Adipocyte (in vitro differentiated cells): ENCODE measurements around the gene SLC37A3.

Experiments used
- DNase-seq: peaks from one replicate; pipeline ENCODE4 v3.0.0-alpha.2; 2015; ENCODE audit warnings: low read depth
- H3K27me3 ChIP-seq: replicated peaks from 2 replicates; pipeline ENCODE4 v1.7.0; 2013; ENCODE audit warnings: mild to moderate bottlenecking, low read length, moderate library complexity; ENCODE audit not compliant: control insufficient read depth, insufficient read depth
- H3K36me3 ChIP-seq: 2 replicates; pipeline ENCODE4 v1.7.0; 2013; ENCODE audit warnings: low read length, mild to moderate bottlenecking, moderate library complexity; ENCODE audit not compliant: control insufficient read depth, insufficient read depth, severe bottlenecking
- H3K4me1 ChIP-seq: 2 replicates; pipeline ENCODE4 v1.7.0; 2013; ENCODE audit warnings: mild to moderate bottlenecking, low read length, moderate library complexity; ENCODE audit not compliant: control insufficient read depth, insufficient read depth
- H3K4me3 ChIP-seq: 2 replicates; pipeline ENCODE4 v1.7.0; 2013; ENCODE audit warnings: mild to moderate bottlenecking, low read length, moderate library complexity
- H3K9ac ChIP-seq: 2 replicates; pipeline ENCODE4 v1.7.0; 2013; ENCODE audit warnings: mild to moderate bottlenecking, low read length, moderate library complexity
- H3K9me3 ChIP-seq: 2 replicates; pipeline ENCODE4 v1.7.0; 2013; ENCODE audit warnings: mild to moderate bottlenecking, low read length, moderate library complexity; ENCODE audit not compliant: control insufficient read depth

The SLC37A3 gene

GRCh38 chr7:140369294-140369693 lies 29.0 kb downstream of the SLC37A3 start:
- DNase-seq = no peak
- Histone ChIP-seq H3K4me3 (no peak overlapping the region), H3K9me3 (no peaks in the 10 kb centered on the region), H3K36me3 (peaks cover 19% of the 10 kb centered on the region), H3K4me1 (peaks cover 9% of the 10 kb centered on the region), H3K27me3 (no peaks in the 10 kb centered on the region), H3K9ac (no peak overlapping the region)

GRCh38 chr7:140367528-140367927 lies 30.8 kb downstream of the SLC37A3 start:
- Histone ChIP-seq H3K9ac (no peak overlapping the region), H3K9me3 (no peaks in the 10 kb centered on the region), H3K4me3 (no peak overlapping the region), H3K27me3 (no peaks in the 10 kb centered on the region), H3K4me1 (peaks cover 15% of the 10 kb centered on the region), H3K36me3 (peaks cover 15% of the 10 kb centered on the region)
- no peak for DNase-seq

- Histone ChIP-seq H3K36me3 (peaks cover 15% of the 10 kb centered on the region), H3K4me1 (peaks cover 15% of the 10 kb centered on the region), H3K27me3 (no peaks in the 10 kb centered on the region), H3K9me3 (no peaks in the 10 kb centered on the region), H3K4me3 (no peak overlapping the region), H3K9ac (no peak overlapping the region)
- no peak for DNase-seq
These were observed 33.5 kb downstream of the SLC37A3 start for GRCh38 chr7:140364819-140365218.

- Histone ChIP-seq H3K9ac (no peak overlapping the region), H3K4me3 (no peak overlapping the region), H3K27me3 (no peaks in the 10 kb centered on the region), H3K36me3 (peaks cover 16% of the 10 kb centered on the region), H3K9me3 (no peaks in the 10 kb centered on the region), H3K4me1 (peaks cover 15% of the 10 kb centered on the region)
- no peak for DNase-seq
These were observed 37.6 kb downstream of the SLC37A3 start for GRCh38 chr7:140360697-140361229.

GRCh38 chr7:140358412-140359051 lies 39.8 kb downstream of the SLC37A3 start:
- Histone ChIP-seq H3K36me3 (peaks cover 33% of the 10 kb centered on the region), H3K27me3 (no peaks in the 10 kb centered on the region), H3K9me3 (no peaks in the 10 kb centered on the region), H3K4me3 (no peak overlapping the region), H3K4me1 (no peaks in the 10 kb centered on the region), H3K9ac (no peak overlapping the region)
- no peak for DNase-seq

- Histone ChIP-seq H3K4me3 (no peak overlapping the region), H3K4me1 (no peaks in the 10 kb centered on the region), H3K9me3 (no peaks in the 10 kb centered on the region), H3K27me3 (no peaks in the 10 kb centered on the region), H3K9ac (no peak overlapping the region), H3K36me3 (peaks cover 38% of the 10 kb centered on the region)
- no peak for DNase-seq
These were observed 40.3 kb downstream of the SLC37A3 start for GRCh38 chr7:140358024-140358411.

- Histone ChIP-seq H3K4me3 (no peak overlapping the region), H3K9me3 (no peaks in the 10 kb centered on the region), H3K9ac (peak overlapping the region; percentile 72), H3K27me3 (no peaks in the 10 kb centered on the region), H3K36me3 (peaks cover 51% of the 10 kb centered on the region), H3K4me1 (peaks cover 23% of the 10 kb centered on the region)
- DNase-seq = no peak
These were observed 48.3 kb downstream of the SLC37A3 start for GRCh38 chr7:140350056-140350455.

- no peak for DNase-seq
- peak overlapping the region; percentile 58 for H3K4me3 ChIP-seq
- H3K36me3 ChIP-seq = peaks cover 47% of the 10 kb centered on the region
- no peaks in the 10 kb centered on the region for H3K9me3 ChIP-seq
- H3K9ac ChIP-seq = peak overlapping the region; percentile 72
- H3K4me1 ChIP-seq = peaks cover 23% of the 10 kb centered on the region
- H3K27me3 ChIP-seq = no peaks in the 10 kb centered on the region
These were observed 49.1 kb downstream of the SLC37A3 start for GRCh38 chr7:140349144-140349771.

- H3K27me3 ChIP-seq = no peaks in the 10 kb centered on the region
- H3K4me3 ChIP-seq = peak overlapping the region; percentile 58
- DNase-seq = no peak
- peaks cover 40% of the 10 kb centered on the region for H3K36me3 ChIP-seq
- no peaks in the 10 kb centered on the region for H3K9me3 ChIP-seq
- H3K4me1 ChIP-seq = peaks cover 23% of the 10 kb centered on the region
- peak overlapping the region; percentile 72 for H3K9ac ChIP-seq
These were observed 50.0 kb downstream of the SLC37A3 start for GRCh38 chr7:140348161-140348849.

GRCh38 chr7:140347218-140347617 lies 51.1 kb downstream of the SLC37A3 start:
- no peak for DNase-seq
- Histone ChIP-seq H3K9me3 (no peaks in the 10 kb centered on the region), H3K36me3 (peaks cover 34% of the 10 kb centered on the region), H3K4me3 (no peak overlapping the region), H3K4me1 (peaks cover 23% of the 10 kb centered on the region), H3K27me3 (no peaks in the 10 kb centered on the region), H3K9ac (no peak overlapping the region)

- Histone ChIP-seq H3K9ac (no peak overlapping the region), H3K4me3 (no peak overlapping the region), H3K36me3 (peaks cover 34% of the 10 kb centered on the region), H3K27me3 (no peaks in the 10 kb centered on the region), H3K4me1 (peaks cover 23% of the 10 kb centered on the region), H3K9me3 (no peaks in the 10 kb centered on the region)
- no peak for DNase-seq
These were observed 52.9 kb downstream of the SLC37A3 start for GRCh38 chr7:140345426-140345825.
